OCI-LY7 (cell line): ENCODE measurements around the gene TSPOAP1. TPM values are rescaled to one million over a fixed set of nuclear protein-coding genes. Genes with fewer than 3 reads are reported as not detected.

ENCODE experiments used
- BruUV-seq: library from RNA; stranded (reverse); fragments of 400-500 nt; replicated peaks from 2 replicates; lab custom pipeline; 2021; lab: Mats Ljungman, UMichigan
- CTCF ChIA-PET: fragments of 300-600 bp; sonication (Branson Sonifier 250); formaldehyde crosslinking; loops from one replicate; lab custom pipeline; 2022; ENCODE audit warnings: antibody characterized with exemption; ENCODE audit not compliant: unreplicated experiment; lab: Charles Lee
- POLR2A ChIA-PET: fragments of 300-600 bp; sonication (Branson Sonifier 250); formaldehyde crosslinking; loops from one replicate; lab custom pipeline; 2022; ENCODE audit warnings: antibody characterized with exemption; lab: Charles Lee
- DNase-seq: peaks from one replicate; pipeline ENCODE4 v3.0.0-alpha.2; 2015; ENCODE audit warnings: low spot score
- H2AFZ ChIP-seq: fragments of 200-600 bp; sonication (generic), shearing (Covaris generic); 2 replicates; pipeline ENCODE4 v1.6.1; 2014; ENCODE audit warnings: mild to moderate bottlenecking, antibody characterized with exemption, low read length, moderate library complexity
- H3K27ac ChIP-seq: fragments of 200-600 bp; sonication (generic); 2 replicates; pipeline ENCODE4 v1.5.1; 2014; ENCODE audit warnings: mixed run types, low read depth, mild to moderate bottlenecking, moderate library complexity, low read length, inconsistent platforms; ENCODE audit not compliant: poor library complexity, severe bottlenecking
- H3K36me3 ChIP-seq: fragments of 200-600 bp; sonication (generic); 2 replicates; pipeline ENCODE4 v1.6.1; 2014; ENCODE audit warnings: mild to moderate bottlenecking, antibody characterized with exemption, low read length, moderate library complexity, mixed read lengths; ENCODE audit not compliant: insufficient read depth
- H3K4me1 ChIP-seq: fragments of 200-600 bp; sonication (generic); 2 replicates; pipeline ENCODE4 v1.5.1; 2014; ENCODE audit warnings: mild to moderate bottlenecking, low read length; ENCODE audit not compliant: insufficient read depth, poor library complexity, severe bottlenecking
- H3K4me2 ChIP-seq: fragments of 200-600 bp; sonication (generic); 2 replicates; pipeline ENCODE4 v1.6.1; 2014; ENCODE audit warnings: mild to moderate bottlenecking, low read length
- H3K4me3 ChIP-seq: fragments of 200-600 bp; sonication (generic); 2 replicates; pipeline ENCODE4 v1.5.1; 2014; ENCODE audit warnings: mild to moderate bottlenecking, low read depth, low read length; ENCODE audit not compliant: poor library complexity, severe bottlenecking
- H3K79me2 ChIP-seq: fragments of 200-600 bp; sonication (generic); 2 replicates; pipeline ENCODE4 v1.6.1; 2016; ENCODE audit warnings: low read depth, mild to moderate bottlenecking, low read length, moderate library complexity, mixed read lengths; ENCODE audit not compliant: insufficient read depth
- H3K9me2 ChIP-seq: fragments of 200-600 bp; sonication (generic); 2 replicates; pipeline ENCODE4 v1.6.1; 2016; ENCODE audit warnings: mild to moderate bottlenecking, low read length, mixed read lengths; ENCODE audit not compliant: insufficient read depth
- H3K9me3 ChIP-seq: fragments of 200-600 bp; sonication (generic); 2 replicates; pipeline ENCODE4 v1.6.1; 2014; ENCODE audit warnings: mild to moderate bottlenecking, mixed run types, low read length, mixed read lengths
- H4K20me1 ChIP-seq: fragments of 200-600 bp; sonication (generic); 2 replicates; pipeline ENCODE4 v1.6.1; 2014; ENCODE audit warnings: mild to moderate bottlenecking, antibody characterized with exemption, low read length, moderate library complexity, mixed read lengths; ENCODE audit not compliant: insufficient read depth
- CTCF ChIP-seq: fragments of 200-600 bp; sonication (generic); conservative IDR thresholded peaks from 2 replicates; pipeline ENCODE4 v1.5.1; 2014; ENCODE audit warnings: mild to moderate bottlenecking, antibody characterized with exemption, low read length, moderate library complexity, mixed read lengths
- EZH2phosphoT487 ChIP-seq: fragments of 200-600 bp; sonication (generic); IDR thresholded peaks from 2 replicates; pipeline ENCODE4 v1.6.1; 2018; ENCODE audit warnings: low read depth, borderline replicate concordance, mild to moderate bottlenecking, mixed run types, antibody characterized with exemption, low read length, moderate library complexity, mixed read lengths
- intact Hi-C: fragments of 100-400 bp; cut with micrococcal nuclease; formaldehyde crosslinking; loops from one replicate; pipeline ENCODE4 v1.10.0; 2022; ENCODE audit not compliant: unreplicated experiment
- total RNA-seq, 2 experiments: library from RNA; depleted of rRNA in 1 of 2; stranded (reverse); fragments of >200 nt in 1 of 2; shearing (Covaris generic) in 1 of 2; gene quantifications; 2 replicates each; pipeline ENCODE4 v1.2.3, GENCODE V29; 2014 to 2022

TSPOAP1 gene
- total RNA-seq, 2 experiments from 2014 or later: 24.0 to 50.6 TPM

GRCh38 chr17:58340405-58340876 lies 11.8 kb upstream of the TSPOAP1 start:
- DNase-seq: no peak
- CTCF ChIA-PET: interaction anchor here (1.3 kb wide), 1 partner anchor 12 kb away, joined by 4 read pairs; no protein-coding TSS in a partner anchor
- Histone ChIP-seq H3K79me2 (peaks cover 60% of the 10 kb centered on the region), H3K9me2 (no peaks in the 10 kb centered on the region), H3K9me3 (no peaks in the 10 kb centered on the region), H3K27ac (peak overlapping the region; percentile 99), H3K4me1 (peaks cover 96% of the 10 kb centered on the region), H3K36me3 (peaks cover 41% of the 10 kb centered on the region), H3K4me2 (peak overlapping the region; percentile 100), H4K20me1 (no peaks in the 10 kb centered on the region), H3K4me3 (peak overlapping the region; percentile 98), H2AFZ (no peak overlapping the region)
- no TSS peak for BruUV-seq
- POLR2A ChIA-PET: interaction anchor here (0.6 to 9.1 kb wide), 10 partner anchors 7 to 289 kb away, joined by 3 to 179 read pairs (median 10); partner anchors contain the start of genes RNF43, SUPT4H1 and TSPOAP1
- TF ChIP-seq CTCF (no peak), EZH2phosphoT487 (no peak)
- intact Hi-C loops: loop anchor here (5.0 kb wide), 1 partner anchor 177 kb away; no protein-coding TSS in a partner anchor

GRCh38 chr17:58339755-58340404 lies 11.3 kb upstream of the TSPOAP1 start:
- ChIA-PET CTCF (interaction anchor here (1.3 kb wide), 1 partner anchor 12 kb away, joined by 4 read pairs; no protein-coding TSS in a partner anchor), POLR2A (interaction anchor here (0.6 to 9.1 kb wide), 10 partner anchors 6 to 175 kb away, joined by 3 to 179 read pairs (median 10); partner anchors contain the start of genes RNF43, SUPT4H1 and TSPOAP1)
- DNase-seq: peak; percentile 42
- H4K20me1 ChIP-seq: no peaks in the 10 kb centered on the region
- BruUV-seq: no TSS peak
- no peaks in the 10 kb centered on the region for H3K9me2 ChIP-seq
- H3K79me2 ChIP-seq: peaks cover 60% of the 10 kb centered on the region
- peak overlapping the region; percentile 99 for H3K27ac ChIP-seq
- H3K4me1 ChIP-seq: peaks cover 96% of the 10 kb centered on the region
- H3K36me3 ChIP-seq: peaks cover 35% of the 10 kb centered on the region
- H2AFZ ChIP-seq: no peak overlapping the region
- intact Hi-C loops: loop anchor here (1.0 to 10.0 kb wide), 5 partner anchors 11 to 815 kb away; partner anchors contain the start of genes PRR11 and SKA2
- H3K4me3 ChIP-seq: peak overlapping the region; percentile 98
- peak overlapping the region; percentile 100 for H3K4me2 ChIP-seq
- TF ChIP-seq CTCF (no peak), EZH2phosphoT487 (no peak)
- H3K9me3 ChIP-seq: no peaks in the 10 kb centered on the region
